HG03432 (cell line): Measurements from ENCODE around the gene SAT2.
"Not testable (repeated sequence)": the region's sequence is repeated elsewhere in the genome, so short reads cannot be mapped to it uniquely, and the experiment has no call there.

Experiments
- ATAC-seq: cut with Tn5 transposase; IDR thresholded peaks from one replicate; pipeline ENCODE4 v1.9.1; 2021; ENCODE audit warnings: mild to moderate bottlenecking, moderate library complexity; ENCODE audit not compliant: unreplicated experiment

Gene SAT2

DNA sequence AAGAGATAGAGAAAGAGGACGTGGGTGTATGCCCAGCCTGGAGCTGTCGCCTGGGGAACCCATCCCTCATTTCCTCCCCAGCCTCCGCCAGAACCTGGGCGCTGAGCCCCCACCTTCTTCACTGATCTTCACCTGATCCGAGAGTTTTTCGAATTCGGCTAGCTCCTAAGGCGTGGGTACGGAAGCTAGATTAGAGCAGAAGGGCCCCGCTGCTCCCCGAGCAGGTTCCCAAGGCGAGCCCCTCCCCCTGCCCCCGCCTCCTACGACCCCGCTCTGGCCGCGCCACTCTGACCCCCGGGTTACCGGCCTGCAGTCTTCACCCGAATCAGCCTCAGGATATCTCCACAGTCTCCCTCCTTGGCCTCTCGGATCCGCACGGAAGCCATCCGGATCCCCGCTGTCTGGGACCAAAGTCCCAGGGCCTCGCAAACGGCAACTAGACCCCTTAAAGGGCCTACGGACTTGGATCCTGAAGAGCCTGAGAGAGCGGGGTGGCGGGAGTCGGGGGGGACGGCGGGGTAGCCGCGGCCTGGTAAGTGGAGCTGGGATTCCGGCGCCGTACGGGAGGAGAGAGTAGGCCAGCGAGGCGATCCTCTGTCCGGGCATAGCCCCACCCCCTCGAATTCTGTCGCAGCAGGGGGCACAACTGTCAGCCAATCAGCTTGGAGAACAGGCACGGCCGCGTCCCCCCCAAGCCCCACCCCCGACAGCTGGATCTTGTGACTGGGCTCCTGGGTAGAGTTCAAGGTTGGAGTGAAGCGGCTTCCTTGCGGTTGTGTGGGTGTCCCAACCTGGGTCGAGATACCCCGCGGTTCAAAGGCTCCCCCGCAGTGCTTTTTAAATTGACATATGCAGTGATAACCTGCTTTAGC lies at the start of gene SAT2:
SAT2 (minus strand) TSS at position 572 of the 872 bp plus-strand sequence; CDS start at position 386, 186 bp downstream.
- ATAC-seq, result peak; percentile 77

GRCh38 chr17:7676533-7676932 lies 48.9 kb upstream of the SAT2 start:
- ATAC-seq, result no peak

DNA sequence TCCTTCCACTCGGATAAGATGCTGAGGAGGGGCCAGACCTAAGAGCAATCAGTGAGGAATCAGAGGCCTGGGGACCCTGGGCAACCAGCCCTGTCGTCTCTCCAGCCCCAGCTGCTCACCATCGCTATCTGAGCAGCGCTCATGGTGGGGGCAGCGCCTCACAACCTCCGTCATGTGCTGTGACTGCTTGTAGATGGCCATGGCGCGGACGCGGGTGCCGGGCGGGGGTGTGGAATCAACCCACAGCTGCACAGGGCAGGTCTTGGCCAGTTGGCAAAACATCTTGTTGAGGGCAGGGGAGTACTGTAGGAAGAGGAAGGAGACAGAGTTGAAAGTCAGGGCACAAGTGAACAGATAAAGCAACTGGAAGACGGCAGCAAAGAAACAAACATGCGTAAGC lies 47.3 kb upstream of the SAT2 start:
- ATAC-seq, result no peak

GRCh38 chr17:7673239-7673638 lies 45.6 kb upstream of the SAT2 start:
- no peak for ATAC-seq

- ATAC-seq, result no peak
Measured at GRCh38 chr17:7668482-7668881, 40.9 kb upstream of the SAT2 start.

GRCh38 chr17:7667656-7668406 lies 40.2 kb upstream of the SAT2 start:
- no peak for ATAC-seq

- no peak for ATAC-seq
Measured at GRCh38 chr17:7656958-7657609, 29.5 kb upstream of the SAT2 start.

DNA sequence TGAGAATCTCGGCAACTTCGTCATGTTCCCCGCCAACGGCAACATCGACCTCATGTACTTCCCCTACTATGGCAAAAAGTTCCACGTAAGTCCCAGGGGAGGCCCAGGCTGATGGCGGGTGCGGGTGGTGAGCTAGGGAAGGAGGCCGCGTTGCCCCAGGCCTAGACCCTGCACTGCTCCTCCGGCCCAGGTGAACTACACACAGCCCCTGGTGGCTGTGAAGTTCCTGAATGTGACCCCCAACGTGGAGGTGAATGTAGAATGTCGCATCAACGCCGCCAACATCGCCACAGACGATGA lies 27.9 kb upstream of the SAT2 start:
- ATAC-seq, result no peak

DNA sequence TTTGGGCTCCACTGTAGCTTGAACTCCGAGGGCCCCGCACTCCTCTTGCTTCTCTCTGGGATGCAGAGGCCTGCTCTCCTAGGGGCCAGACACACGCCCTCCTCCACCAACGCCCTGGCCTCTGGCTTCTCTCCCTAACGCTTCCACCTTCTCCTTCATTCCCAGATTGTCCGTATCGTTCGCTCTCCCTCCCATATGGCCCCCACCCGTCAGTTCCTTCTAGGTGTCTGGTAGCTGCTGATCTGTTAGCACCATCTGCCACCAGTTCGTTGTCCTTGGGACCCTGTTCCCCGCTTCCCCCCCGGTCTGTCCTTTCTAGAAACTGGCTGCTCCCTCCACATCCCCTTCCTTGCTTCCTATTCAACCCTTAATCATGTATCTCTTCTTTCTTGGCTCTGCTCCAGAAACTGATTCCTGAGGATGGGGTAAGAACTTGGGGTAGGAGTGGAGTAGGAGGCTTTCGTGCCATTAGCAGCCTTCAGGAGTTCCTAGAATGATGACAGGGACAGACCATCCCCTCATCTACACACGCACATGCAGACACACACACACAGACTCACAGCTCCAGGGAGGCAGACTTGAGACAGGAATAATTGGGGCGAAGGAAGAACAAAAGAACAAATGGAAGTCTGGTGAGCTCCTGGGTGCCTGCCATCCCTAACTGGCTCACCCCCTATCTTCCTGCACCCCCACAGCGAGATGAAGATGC lies 27.4 kb upstream of the SAT2 start:
- no peak for ATAC-seq

GRCh38 chr17:7652388-7653356 lies 25.1 kb upstream of the SAT2 start:
- no peak for ATAC-seq

DNA sequence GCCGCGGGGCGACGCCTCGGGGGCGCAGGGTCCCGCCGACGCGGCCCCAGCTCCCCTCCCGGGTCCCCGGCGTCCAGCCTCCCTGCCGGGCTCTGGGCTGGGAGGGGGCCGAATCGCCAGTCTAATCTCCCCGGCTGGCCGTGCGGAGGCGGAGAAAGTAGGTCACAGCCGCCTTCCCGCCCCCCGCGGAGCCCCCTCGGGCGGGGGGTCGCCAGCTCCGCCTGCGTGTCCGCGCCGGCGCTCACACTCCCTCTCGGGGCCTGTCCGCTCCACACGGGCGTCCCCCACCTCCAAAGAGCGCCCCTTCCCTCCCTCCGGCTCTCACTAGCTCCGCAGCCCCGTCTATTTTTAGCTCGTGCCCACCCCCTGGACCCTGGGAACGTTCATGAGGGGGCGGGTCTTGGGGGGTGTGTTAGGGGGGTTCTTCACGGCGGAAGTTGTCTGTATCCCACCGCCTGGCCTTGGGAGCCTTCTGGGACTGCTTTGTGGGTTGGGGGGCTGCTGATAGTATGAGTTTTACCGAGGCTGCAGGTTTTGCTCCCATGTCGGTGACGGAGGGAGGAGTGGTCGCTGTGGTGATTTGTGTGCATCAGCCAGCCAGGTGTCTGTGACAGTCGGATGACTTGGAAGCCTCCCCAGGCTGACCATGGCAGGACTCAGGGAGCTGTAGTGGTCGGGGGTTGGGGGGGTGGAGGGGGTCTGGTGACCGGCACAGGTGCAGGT lies 24.2 kb upstream of the SAT2 start:
- ATAC-seq, result no peak

DNA sequence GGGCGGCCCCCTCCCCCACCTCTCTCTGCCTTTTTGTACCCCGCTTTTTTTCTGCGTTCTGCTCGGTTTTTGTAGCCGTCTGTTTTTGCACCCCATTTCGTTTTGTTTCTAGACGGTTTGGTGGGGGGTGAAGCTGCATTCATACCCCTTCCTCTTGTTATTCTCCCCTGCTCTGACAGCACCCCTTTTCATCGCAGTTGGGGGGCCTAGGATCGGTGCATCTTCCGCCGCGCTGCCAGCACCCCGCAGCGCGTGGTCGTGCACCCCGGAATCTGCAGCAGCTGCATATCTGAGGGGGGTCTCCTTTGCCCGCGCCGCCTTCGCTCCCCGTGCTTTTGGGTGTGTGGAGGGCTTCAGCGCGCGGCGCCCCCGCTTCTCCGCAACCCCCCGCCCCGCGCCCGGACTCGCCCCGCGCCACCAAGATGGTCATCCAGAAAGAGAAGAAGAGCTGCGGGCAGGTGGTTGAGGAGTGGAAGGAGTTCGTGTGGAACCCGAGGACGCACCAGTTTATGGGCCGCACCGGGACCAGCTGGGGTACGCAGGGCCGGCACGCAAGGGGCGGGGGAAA lies 23.6 kb upstream of the SAT2 start:
- ATAC-seq, result no peak

GRCh38 chr17:7650509-7651096 lies 23.0 kb upstream of the SAT2 start, which contains the start of gene ATP1B2:
TSS of gene ATP1B2 (plus strand) at chr17:7650926. CDS start at chr17:7651519, 593 bp downstream.
- ATAC-seq, result no peak

DNA sequence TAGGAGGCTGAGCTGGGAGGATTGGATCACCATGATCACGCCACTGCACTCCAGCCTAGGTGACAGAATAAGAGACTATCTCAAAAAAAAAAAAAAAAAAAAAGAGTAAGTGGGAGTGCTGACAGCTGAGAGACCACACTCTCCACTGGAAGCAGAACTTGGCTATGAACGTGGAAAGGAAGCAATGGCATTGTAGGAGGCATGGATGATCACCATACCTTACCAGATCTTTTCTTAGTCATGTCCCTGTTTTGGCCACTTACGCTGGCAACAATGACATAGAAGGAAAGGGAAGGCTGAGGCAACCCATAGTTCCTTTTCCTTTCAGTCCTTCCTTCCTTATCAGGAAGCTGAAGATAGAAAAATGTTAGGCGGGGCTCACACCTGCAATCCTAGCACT lies 19.4 kb upstream of the SAT2 start:
- no peak for ATAC-seq

- no peak for ATAC-seq
Measured at GRCh38 chr17:7646457-7646856, 18.8 kb upstream of the SAT2 start.

- no peak for ATAC-seq
Measured at GRCh38 chr17:7644775-7645174, 17.2 kb upstream of the SAT2 start.

- not testable (repeated sequence) for ATAC-seq
Measured at GRCh38 chr17:7641635-7642034, 14.0 kb upstream of the SAT2 start.

GRCh38 chr17:7640783-7641182 lies 13.2 kb upstream of the SAT2 start:
- ATAC-seq, result no peak

DNA sequence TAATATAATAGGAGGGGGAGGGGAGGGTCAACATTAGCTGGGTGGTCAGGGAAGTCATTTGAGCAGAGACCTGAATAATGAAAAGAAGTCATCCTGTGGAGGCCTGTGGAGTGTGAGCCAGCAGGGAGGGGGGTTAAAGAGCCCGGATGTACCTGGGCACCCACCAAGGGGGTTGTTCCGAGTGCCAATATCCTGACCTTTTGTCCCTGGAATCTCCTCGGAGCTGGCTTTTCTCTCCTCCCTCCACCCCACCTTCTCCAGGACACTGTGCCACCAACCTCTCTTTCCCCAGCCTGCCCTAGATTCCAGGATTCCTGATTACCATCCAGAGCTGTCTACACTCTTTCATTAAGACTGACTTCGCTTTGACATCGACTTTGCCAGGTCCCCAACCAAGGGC lies 8.5 kb upstream of the SAT2 start:
- ATAC-seq, result no peak
